OCI-LY1 (cell line): ENCODE measurements around the gene BRCA2.

Source experiments
- H2AFZ ChIP-seq: fragments of 200-600 bp; sonication (generic), shearing (Covaris generic); 2 replicates; pipeline ENCODE4 v1.6.0; 2014; ENCODE audit warnings: antibody characterized with exemption, mild to moderate bottlenecking, low read length
- H3F3A ChIP-seq: fragments of 200-600 bp; sonication (generic), shearing (Covaris generic); 2 replicates; pipeline ENCODE4 v1.6.0; 2014; ENCODE audit warnings: mild to moderate bottlenecking, antibody characterized with exemption, low read length, moderate library complexity; ENCODE audit not compliant: insufficient read depth
- H3K27ac ChIP-seq: fragments of 200-600 bp; sonication (generic); 2 replicates; pipeline ENCODE4 v1.5.1; 2014; ENCODE audit warnings: low read length, mixed run types, mild to moderate bottlenecking, low read depth; ENCODE audit not compliant: poor library complexity, severe bottlenecking
- H3K27me3 ChIP-seq: fragments of 200-600 bp; sonication (generic); 2 replicates; pipeline ENCODE4 v1.6.0; 2014; ENCODE audit warnings: antibody characterized with exemption, mild to moderate bottlenecking, low read length, moderate library complexity; ENCODE audit not compliant: insufficient read depth
- H3K36me3 ChIP-seq: fragments of 200-600 bp; sonication (generic); 2 replicates; pipeline ENCODE4 v1.6.1; 2014; ENCODE audit warnings: mild to moderate bottlenecking, antibody characterized with exemption, low read length, moderate library complexity, mixed read lengths; ENCODE audit not compliant: insufficient read depth
- H3K4me1 ChIP-seq: fragments of 200-600 bp; sonication (generic); 2 replicates; pipeline ENCODE4 v1.5.1; 2014; ENCODE audit warnings: mild to moderate bottlenecking, low read length, moderate library complexity; ENCODE audit not compliant: insufficient read depth, severe bottlenecking
- H3K4me2 ChIP-seq: fragments of 200-600 bp; sonication (generic), shearing (Covaris generic); 2 replicates; pipeline ENCODE4 v1.6.1; 2014; ENCODE audit warnings: low read length
- H3K4me3 ChIP-seq: fragments of 200-600 bp; sonication (generic); 2 replicates; pipeline ENCODE4 v1.5.1; 2014; ENCODE audit warnings: low read length, low read depth, mild to moderate bottlenecking, mixed read lengths; ENCODE audit not compliant: poor library complexity, severe bottlenecking
- H3K79me2 ChIP-seq: fragments of 200-600 bp; shearing (Covaris generic); 2 replicates; pipeline ENCODE4 v1.6.1; 2016; ENCODE audit warnings: mixed run types, low read length, mixed read lengths; ENCODE audit not compliant: insufficient read depth
- H3K9ac ChIP-seq: fragments of 200-600 bp; sonication (generic), shearing (Covaris generic); 2 replicates; pipeline ENCODE4 v1.6.1; 2014; ENCODE audit warnings: mild to moderate bottlenecking, low read length, mixed read lengths
- H3K9me2 ChIP-seq: fragments of 200-600 bp; sonication (generic), shearing (Covaris generic); 2 replicates; pipeline ENCODE4 v1.6.1; 2014; ENCODE audit warnings: low read depth, mild to moderate bottlenecking, low read length, mixed read lengths
- H3K9me3 ChIP-seq: fragments of 200-600 bp; shearing (Covaris generic); 2 replicates; pipeline ENCODE4 v1.6.1; 2014; ENCODE audit warnings: low read length, mixed read lengths
- H4K20me1 ChIP-seq: fragments of 200-600 bp; sonication (generic), shearing (Covaris generic); 2 replicates; pipeline ENCODE4 v1.6.0; 2016; ENCODE audit warnings: mild to moderate bottlenecking, low read length; ENCODE audit not compliant: insufficient read depth
- CTCF ChIP-seq: fragments of 200-600 bp; sonication (generic), shearing (Covaris generic); IDR thresholded peaks from 2 replicates; pipeline ENCODE4 v1.5.1; 2017; ENCODE audit warnings: mild to moderate bottlenecking, antibody characterized with exemption, low read length, moderate library complexity, mixed read lengths
- EZH2 ChIP-seq: fragments of 200-600 bp; sonication (generic), shearing (Covaris generic); IDR thresholded peaks from 2 replicates; pipeline ENCODE4 v1.8.0; 2017; ENCODE audit warnings: borderline replicate concordance, mixed run types, mild to moderate bottlenecking, antibody characterized with exemption, low read length, moderate library complexity, mixed read lengths

Gene BRCA2

GRCh38 chr13:32311188-32311897 lies 4.0 kb upstream of the BRCA2 start:
- Histone ChIP-seq H2AFZ (no peak overlapping the region), H4K20me1 (no peaks in the 10 kb centered on the region), H3K27me3 (no peaks in the 10 kb centered on the region), H3K4me3 (no peak overlapping the region), H3F3A (no peaks in the 10 kb centered on the region), H3K27ac (no peak overlapping the region), H3K9me3 (no peaks in the 10 kb centered on the region), H3K36me3 (no peaks in the 10 kb centered on the region), H3K79me2 (no peaks in the 10 kb centered on the region), H3K4me1 (peaks cover 18% of the 10 kb centered on the region), H3K9ac (no peak overlapping the region), H3K9me2 (no peaks in the 10 kb centered on the region), H3K4me2 (no peak overlapping the region)
- TF ChIP-seq CTCF (no peak), EZH2 (no peak)

- Histone ChIP-seq H2AFZ (0 out of 2 replicates have a peak overlapping the region, but pooled peaks have one; percentile 43), H3K9me3 (no peaks in the 10 kb centered on the region), H3K9ac (peak overlapping the region; percentile 86), H4K20me1 (no peaks in the 10 kb centered on the region), H3K4me3 (peak overlapping the region; percentile 75), H3F3A (no peaks in the 10 kb centered on the region), H3K36me3 (peaks cover 7% of the 10 kb centered on the region; the same call in 1 of the 2 replicates), H3K4me1 (peaks cover 25% of the 10 kb centered on the region), H3K4me2 (peak overlapping the region; percentile 91), H3K9me2 (no peaks in the 10 kb centered on the region), H3K27me3 (no peaks in the 10 kb centered on the region), H3K79me2 (no peaks in the 10 kb centered on the region), H3K27ac (peak overlapping the region; percentile 93)
- TF ChIP-seq EZH2 (no peak), CTCF (no peak)
Observed at GRCh38 chr13:32314271-32315237, 754 bp upstream of the BRCA2 start.

- Histone ChIP-seq H3K4me2 (peak overlapping the region; percentile 91), H3K79me2 (no peaks in the 10 kb centered on the region), H3K9ac (peak overlapping the region; percentile 86), H3K4me1 (peaks cover 20% of the 10 kb centered on the region), H3K4me3 (peak overlapping the region; percentile 75), H3F3A (no peaks in the 10 kb centered on the region), H2AFZ (peak overlapping the region; percentile 57; the same call in 1 of the 2 replicates), H3K36me3 (peaks cover 20% of the 10 kb centered on the region), H3K9me2 (no peaks in the 10 kb centered on the region), H3K27ac (peak overlapping the region; percentile 93), H3K9me3 (no peaks in the 10 kb centered on the region), H4K20me1 (no peaks in the 10 kb centered on the region), H3K27me3 (no peaks in the 10 kb centered on the region)
- TF ChIP-seq CTCF (no peak), EZH2 (no peak)
Observed at GRCh38 chr13:32316028-32316339, 676 bp downstream of the BRCA2 start.
